Skin epidermis (tissue), 12 donors: ENCODE data around the gene TUBGCP5.
"Not testable (repeated sequence)": the region's sequence is repeated elsewhere in the genome, so short reads cannot be mapped to it uniquely, and the experiment has no call there.

ENCODE experiments used
- H3K27ac ChIP-seq, 21 experiments: fragments of 200-600 bp; sonication (generic) in 11 of 21; one replicate each; pipeline ENCODE4 v1.5.0; 2020; ENCODE audit warnings: mild to moderate bottlenecking in 3 of 21, inconsistent platforms in 2 of 21, moderate library complexity in 2 of 21
- H3K4me3 ChIP-seq, 7 experiments: fragments of 200-600 bp; sonication (generic) in 2 of 7; one replicate each; pipeline ENCODE4 v1.5.0; 2020; ENCODE audit warnings: inconsistent platforms in 2 of 7, mild to moderate bottlenecking in 2 of 7, moderate library complexity in 1 of 7

TUBGCP5 gene

GRCh38 chr15:23039143-23039916 lies at the start of gene TUBGCP5:
Gene TUBGCP5 (minus strand): TSS chr15:23039569. CDS start chr15:23039543, 26 bp downstream.
- peak within 1 kb of the TSS; percentile 68 to 85 (median 81) for H3K4me3 ChIP-seq
- H3K27ac ChIP-seq, result peak within 1 kb of the TSS; percentile 65 to 95 (median 87)

- Histone ChIP-seq H3K27ac (no peak overlapping the region), H3K4me3 (no peak overlapping the region)
These were observed 43.7 kb upstream of the TUBGCP5 start for GRCh38 chr15:23083115-23083514.

- not testable (repeated sequence) for H3K4me3 ChIP-seq, H3K27ac ChIP-seq
These were observed 42.8 kb upstream of the TUBGCP5 start for GRCh38 chr15:23081996-23082737.

GRCh38 chr15:23081271-23081670 lies 41.9 kb upstream of the TUBGCP5 start:
- no peak overlapping the region for H3K27ac ChIP-seq
- no peak overlapping the region for H3K4me3 ChIP-seq

- Histone ChIP-seq H3K27ac (no peak overlapping the region), H3K4me3 (no peak overlapping the region)
These were observed 40.4 kb upstream of the TUBGCP5 start for GRCh38 chr15:23079766-23080165.

- Histone ChIP-seq H3K4me3 (no peak overlapping the region), H3K27ac (no peak overlapping the region)
These were observed 36.6 kb upstream of the TUBGCP5 start for GRCh38 chr15:23075927-23076326.

GRCh38 chr15:23074684-23075083 lies 35.3 kb upstream of the TUBGCP5 start:
- Histone ChIP-seq H3K4me3 (no peak overlapping the region), H3K27ac (no peak overlapping the region)

- Histone ChIP-seq H3K4me3 (no peak overlapping the region), H3K27ac (no peak overlapping the region)
These were observed 34.7 kb upstream of the TUBGCP5 start for GRCh38 chr15:23073890-23074646.

- H3K27ac ChIP-seq, result no peak overlapping the region
- H3K4me3 ChIP-seq, result no peak overlapping the region
These were observed 33.3 kb upstream of the TUBGCP5 start for GRCh38 chr15:23072633-23073032.

- Histone ChIP-seq H3K27ac (no peak overlapping the region), H3K4me3 (no peak overlapping the region)
These were observed 30.3 kb upstream of the TUBGCP5 start for GRCh38 chr15:23069496-23070166.

- Histone ChIP-seq H3K4me3 (no peak overlapping the region), H3K27ac (no peak overlapping the region)
These were observed 28.0 kb upstream of the TUBGCP5 start for GRCh38 chr15:23067416-23067815.

GRCh38 chr15:23065836-23066235 lies 26.5 kb upstream of the TUBGCP5 start:
- Histone ChIP-seq H3K4me3 (no peak overlapping the region), H3K27ac (no peak overlapping the region)

GRCh38 chr15:23064156-23064555 lies 24.8 kb upstream of the TUBGCP5 start:
- no peak overlapping the region for H3K4me3 ChIP-seq

GRCh38 chr15:23057707-23058106 lies 18.3 kb upstream of the TUBGCP5 start:
- Histone ChIP-seq H3K4me3 (no peak overlapping the region), H3K27ac (no peak overlapping the region)

More at GRCh38 chr15:23064156-23064555, 24.8 kb upstream of the TUBGCP5 start:
- H3K27ac ChIP-seq, result no peak overlapping the region

- H3K27ac ChIP-seq, result no peak overlapping the region
- H3K4me3 ChIP-seq, result no peak overlapping the region
These were observed 15.9 kb upstream of the TUBGCP5 start for GRCh38 chr15:23055316-23055715.

- Histone ChIP-seq H3K27ac (no peak overlapping the region), H3K4me3 (no peak overlapping the region)
These were observed 13.2 kb upstream of the TUBGCP5 start for GRCh38 chr15:23052522-23052921.

- Histone ChIP-seq H3K27ac (no peak overlapping the region), H3K4me3 (no peak overlapping the region)
These were observed 11.3 kb upstream of the TUBGCP5 start for GRCh38 chr15:23050708-23051107.

- H3K27ac ChIP-seq, result no peak overlapping the region
- H3K4me3 ChIP-seq, result no peak overlapping the region
These were observed 10.7 kb upstream of the TUBGCP5 start for GRCh38 chr15:23049984-23050628.

- H3K4me3 ChIP-seq, H3K27ac ChIP-seq: not testable (repeated sequence)
These were observed 9.4 kb upstream of the TUBGCP5 start for GRCh38 chr15:23048572-23049282.
